Measurements from ENCODE around the gene MDM4.
A peak's percentile ranks its signal among the peaks of the same experiment; 100 is the strongest.

The MDM4 gene

DNA sequence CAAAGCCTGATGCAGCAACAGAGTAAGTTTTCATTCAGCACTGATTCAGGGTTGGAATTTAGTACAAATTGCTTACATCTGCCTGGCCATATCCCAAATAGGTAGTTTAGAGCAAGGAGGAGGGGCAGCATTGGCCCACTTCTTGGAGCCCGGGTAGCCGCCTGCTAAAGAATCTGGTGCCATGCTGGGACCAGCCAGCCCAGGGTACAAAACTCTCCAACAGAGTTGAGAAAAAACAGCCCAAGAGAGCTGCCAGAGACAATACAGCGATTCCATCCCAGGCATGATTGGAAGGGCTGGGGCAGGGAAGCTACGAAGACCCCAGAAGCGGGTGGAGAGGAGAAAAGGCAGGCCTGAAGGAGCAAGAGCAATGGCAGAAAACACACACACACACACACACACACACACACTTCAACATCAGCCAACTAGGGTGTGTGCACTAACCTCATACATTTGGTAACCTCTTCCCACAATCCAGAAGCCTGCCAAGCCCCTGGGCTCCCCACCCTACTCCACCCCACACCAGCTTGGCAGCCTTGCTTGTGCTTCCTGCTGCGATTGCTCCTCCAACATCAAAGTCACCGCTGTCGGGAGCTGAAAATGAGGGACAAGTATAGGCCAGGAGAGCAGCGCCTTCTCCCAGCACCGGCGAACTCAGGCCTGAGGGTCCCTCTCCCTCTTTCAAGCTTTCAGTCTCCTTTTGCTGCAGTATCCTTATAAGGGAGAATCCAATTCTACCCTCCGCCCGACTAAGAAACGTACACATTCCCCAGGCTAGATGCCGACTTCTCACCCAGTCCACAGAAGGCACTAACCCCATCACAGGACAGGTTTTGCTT lies 22.8 kb upstream of the MDM4 start:
- ATAC-seq: no peak

DNA sequence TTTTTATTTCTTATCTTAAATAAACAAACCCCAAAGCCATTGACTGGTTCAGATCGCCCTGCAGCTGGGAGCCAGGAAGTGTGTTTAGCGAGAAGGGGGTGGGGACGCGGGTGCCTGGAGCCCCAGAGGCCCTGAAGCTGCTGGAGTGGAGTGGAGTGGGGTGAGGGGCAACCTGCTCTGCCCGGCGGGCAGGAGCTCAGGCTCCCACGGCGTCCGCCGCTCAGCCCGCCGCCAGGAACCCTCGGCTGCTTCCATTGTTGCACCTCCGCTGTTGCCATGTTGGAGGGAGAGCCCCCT lies 22.3 kb upstream of the MDM4 start:
- ATAC-seq: peak; percentile 45
- peak; percentile 59 for DNase-seq

More for the DNA sequence above, 22.8 kb upstream of the MDM4 start:
- DNase-seq: no peak

DNA sequence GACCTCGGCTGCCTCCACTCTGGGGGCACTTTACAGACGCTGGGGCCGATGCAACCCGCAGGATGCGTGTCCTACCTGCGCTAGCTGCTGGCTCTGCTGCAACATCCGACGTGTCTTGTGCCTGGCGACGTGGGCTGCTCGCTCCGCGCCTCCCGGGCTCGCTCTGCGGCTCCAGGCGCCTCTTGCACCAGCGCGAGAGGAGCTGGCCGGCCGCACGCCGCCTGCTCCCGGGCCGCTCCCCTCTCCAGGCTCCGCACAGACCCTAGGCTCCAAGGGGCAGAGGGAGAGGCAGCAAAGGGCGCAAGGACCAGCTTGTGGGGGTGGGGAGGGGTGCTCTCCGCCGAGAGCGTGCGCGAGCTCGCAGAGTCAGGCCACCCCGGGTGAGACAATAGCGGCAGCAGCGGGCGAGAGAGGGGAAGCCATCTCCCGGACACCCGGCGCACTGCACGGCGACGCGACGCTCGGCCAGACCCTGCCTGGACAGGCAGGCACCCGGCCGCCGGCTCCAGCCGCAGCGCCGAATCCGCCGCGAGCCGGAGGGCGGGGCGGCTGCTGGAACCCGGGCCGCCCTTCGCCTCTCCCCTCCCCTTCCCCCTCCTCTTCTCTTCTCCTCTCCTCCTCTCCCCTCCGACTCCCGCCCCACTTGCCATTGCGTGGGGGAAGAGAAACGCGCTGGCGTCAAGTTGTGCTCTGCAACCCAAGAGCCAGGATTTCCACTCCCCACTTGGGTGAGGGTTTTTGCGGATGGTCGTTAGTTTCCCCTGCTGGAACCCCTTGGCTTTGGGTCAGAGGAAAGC lies 21.7 kb upstream of the MDM4 start, which contains the start of gene PIK3C2B:
Gene PIK3C2B, minus strand, starts transcription at position 525 of the 797 bp plus-strand sequence. CDS start 25,003 bp downstream, outside the sequence.
- peak; percentile 79 for DNase-seq
- ATAC-seq: peak; percentile 83

DNA sequence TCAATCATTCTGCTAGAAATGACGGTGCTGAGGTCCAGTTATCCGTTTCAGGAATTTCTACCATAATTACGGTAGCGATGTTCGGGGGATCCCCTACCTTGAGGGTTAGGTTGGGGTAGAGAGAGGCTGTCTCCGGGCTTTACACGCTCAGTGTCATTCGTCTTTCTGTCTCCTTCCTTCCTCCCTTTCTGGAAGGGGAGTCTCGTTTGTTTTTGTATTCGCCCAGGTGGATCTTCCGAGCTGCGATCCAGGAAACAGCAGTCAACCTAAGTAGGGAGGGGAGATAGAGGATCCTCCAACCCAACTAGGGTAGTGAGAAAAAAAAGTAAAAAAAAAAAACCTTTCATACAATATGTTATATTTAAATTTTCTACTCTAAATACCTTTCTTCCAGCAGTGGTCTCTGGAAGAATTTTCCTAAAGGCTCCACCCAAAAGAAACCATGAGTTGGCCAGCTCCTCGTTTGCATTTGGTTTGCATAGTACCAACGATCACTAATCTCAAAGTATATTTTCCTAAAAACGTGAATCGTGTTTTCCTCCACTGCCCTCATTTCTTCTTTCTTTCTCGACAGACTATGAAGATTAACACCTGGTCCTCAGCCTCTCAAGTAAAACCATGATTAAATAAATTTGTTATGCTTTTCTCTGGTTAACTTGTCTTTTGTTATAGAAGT lies 21.0 kb upstream of the MDM4 start:
- ATAC-seq: peak; percentile 53
- DNase-seq: no peak

DNA sequence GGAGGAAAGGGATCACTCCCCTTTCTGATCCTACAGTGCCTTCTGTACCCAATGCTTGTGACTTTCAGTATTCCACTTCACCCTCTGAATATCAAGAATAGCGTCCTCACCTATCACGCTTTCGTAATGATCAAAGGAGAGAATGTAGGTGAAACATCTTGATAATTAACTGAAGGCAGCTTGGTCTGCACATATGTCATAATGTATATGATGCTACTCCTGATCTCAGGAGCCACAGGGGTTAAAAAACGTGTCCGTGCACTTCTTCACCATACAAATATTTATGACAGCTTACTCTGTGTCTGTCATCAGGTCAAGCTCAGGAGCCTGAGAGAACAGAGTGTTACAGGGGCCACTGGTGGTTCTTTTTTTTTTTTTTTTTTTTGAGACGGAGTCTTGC lies 20.4 kb upstream of the MDM4 start:
- DNase-seq: no peak
- no peak for ATAC-seq

DNA sequence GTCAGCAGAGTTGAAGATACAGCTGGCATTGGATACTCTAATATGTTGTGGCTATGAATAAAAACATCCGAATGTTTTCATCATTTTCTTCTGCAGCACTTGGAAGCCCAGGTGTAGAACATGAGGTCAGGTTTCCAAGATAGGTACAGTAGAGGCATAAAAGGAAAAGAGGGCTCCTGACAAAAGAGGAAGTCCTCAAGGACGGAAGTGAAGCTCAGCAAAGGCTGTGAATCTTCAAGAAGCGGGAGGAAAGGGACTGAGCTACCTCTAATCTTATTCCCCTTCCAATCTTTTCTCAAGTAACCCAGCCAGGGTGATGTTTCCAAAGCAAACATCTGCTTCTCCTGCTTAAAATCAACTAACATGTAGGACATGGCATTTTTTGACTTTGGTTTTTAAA lies 17.2 kb upstream of the MDM4 start:
- no peak for ATAC-seq
- DNase-seq: no peak

DNA sequence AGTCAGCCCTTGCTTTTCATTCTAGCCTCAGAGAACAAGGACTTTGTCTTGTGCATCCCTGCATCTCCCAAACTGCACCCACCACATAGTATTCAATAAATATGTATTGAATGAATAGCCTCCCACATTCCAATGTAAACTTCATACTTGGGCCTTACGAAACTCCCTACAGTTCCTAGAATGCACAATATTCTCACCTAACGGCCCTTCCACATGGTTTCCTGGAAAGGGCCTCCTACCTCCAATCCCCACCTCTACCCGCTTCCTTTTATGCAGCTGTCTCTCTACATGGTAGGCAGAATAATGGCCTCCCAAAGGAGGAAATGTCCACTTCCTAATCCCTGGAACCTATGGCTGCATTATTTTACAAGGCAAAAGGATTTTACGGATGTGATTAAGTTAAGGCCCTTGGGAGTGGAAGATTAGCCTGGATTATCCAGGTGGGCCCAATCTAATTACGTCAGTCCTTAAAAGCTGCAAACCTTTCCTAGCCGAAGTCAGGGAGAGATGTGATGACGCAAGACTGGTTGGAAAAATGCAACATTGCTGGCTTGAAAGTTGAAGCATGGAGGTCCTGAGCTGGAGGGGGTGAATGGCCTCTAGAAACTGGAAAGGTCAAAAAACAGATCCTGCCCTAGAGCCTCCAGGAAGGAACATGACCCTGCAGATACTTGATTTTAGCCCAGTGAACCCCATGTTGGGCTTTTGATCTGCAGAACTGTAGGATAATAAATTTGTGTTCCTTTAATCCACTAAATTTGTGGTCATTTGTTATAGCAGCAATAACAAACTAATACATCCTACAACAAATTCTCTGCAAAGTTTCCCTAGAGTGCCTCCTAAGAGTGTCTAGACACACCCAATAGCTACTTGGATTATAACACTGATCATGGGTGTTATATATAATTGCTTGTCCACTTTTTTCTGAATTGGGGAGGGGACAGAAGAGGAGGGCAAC lies 16.4 kb upstream of the MDM4 start:
- ATAC-seq (no peak), DNase-seq (no peak)

DNA sequence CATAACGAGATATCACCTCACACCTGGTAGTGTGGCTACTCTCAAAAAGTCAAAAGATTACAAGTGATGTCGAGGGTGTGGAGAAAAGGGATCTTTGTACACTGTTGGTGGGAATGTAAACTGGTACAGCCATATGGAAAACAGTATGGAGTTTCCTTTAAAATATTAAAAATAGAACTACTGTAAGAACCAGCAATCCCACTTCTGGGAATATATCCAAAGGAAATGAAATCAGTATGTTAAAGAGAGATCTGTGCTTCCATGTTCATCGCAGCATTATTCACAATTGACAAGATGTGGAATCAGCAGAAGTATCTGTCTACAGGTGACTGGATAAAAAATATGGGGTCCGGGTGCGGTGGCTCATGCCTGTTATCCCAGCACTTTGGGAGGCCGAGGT lies 14.0 kb upstream of the MDM4 start:
- no peak for ATAC-seq

DNA sequence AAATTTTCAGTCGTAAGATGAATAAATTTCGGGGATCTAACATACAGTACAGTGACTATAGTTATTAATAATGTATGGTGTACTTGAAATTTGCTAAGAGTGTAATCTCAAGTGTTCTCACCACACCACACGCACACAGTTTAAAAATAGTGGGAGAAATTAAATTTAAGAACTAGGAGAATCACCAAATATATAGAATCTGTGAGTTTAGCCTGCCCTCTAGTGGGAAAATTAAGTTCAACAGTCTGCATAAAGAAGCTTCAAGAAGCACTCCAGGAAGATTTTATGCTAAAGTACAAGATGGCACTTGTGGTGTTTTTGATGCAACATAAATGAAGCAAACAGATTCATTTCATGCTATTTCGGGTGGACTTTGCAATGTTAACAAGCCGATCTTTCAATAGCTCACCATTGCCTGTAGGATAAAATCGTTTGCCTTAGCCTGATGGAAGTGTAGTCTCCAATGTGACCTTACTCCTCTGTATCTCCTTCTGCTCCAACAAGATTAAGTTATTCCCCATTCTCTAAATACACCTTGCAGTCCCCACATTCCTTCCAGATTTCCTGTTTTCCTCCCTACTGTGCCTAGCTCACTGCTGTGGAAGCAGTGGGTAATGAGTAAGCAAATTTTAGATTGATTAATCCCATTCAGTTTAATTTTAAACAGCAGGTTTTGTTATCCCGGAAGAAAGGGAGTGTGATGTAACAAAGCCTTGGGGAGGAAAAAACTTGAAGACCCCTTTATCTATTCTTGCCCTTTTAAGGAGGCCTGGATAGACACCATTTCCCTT lies 12.9 kb upstream of the MDM4 start:
- no peak for ATAC-seq
- no peak for DNase-seq

More for the DNA sequence above, 14.0 kb upstream of the MDM4 start:
- no peak for DNase-seq

DNA sequence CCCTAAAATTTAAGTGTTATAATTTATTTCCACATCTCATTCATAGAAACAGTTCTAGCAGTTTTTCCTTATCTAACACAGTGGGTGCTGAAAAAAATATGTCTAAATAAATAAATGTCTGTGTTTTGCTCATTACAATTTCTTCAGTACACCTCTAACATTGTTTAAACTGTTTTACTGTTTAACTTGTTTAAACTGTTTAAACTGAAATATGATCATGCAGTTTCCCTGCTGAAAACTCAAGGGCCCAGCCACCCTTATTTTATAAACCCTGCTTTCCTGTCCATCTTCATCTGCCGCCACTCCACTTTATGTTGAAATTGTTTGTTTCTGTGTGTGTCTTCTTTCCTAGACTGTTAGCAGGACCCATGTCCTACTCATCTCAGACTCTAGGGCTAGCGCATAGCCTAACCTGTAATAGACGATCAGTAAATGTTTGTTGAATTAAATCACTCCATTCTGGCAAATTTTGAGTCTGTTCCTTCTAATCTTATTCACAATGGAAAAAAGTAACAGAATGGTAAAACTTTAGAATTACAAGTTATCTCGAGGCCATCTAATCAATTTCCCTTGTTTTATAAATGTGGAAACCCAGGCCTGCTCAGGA lies 12.2 kb upstream of the MDM4 start:
- ATAC-seq (no peak), DNase-seq (no peak)

DNA sequence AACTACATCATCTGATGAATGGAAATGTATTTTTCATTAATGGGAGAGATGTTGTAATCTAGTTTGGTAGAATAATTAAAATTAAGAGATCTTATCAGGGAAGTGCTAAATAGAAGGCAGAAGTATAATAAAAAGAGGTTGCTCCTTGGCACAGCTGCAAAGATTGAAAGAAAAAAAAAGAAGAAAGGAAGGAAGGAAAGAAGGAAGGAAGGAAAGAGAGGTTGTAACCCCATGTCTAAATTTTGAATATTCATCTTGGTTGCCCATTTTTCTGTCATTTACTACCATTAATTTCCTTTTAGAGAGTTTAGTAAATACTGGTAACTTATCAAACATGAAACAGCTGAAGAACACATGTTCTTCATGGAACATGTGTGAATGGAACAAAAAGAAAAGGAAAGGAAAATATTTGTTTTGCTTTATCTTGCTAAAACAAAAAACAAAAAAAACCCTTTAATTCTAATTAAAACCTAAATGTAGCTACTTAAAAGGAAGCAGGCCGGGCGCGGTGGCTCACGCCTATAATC lies 10.5 kb upstream of the MDM4 start:
- ATAC-seq (no peak), DNase-seq (no peak)

DNA sequence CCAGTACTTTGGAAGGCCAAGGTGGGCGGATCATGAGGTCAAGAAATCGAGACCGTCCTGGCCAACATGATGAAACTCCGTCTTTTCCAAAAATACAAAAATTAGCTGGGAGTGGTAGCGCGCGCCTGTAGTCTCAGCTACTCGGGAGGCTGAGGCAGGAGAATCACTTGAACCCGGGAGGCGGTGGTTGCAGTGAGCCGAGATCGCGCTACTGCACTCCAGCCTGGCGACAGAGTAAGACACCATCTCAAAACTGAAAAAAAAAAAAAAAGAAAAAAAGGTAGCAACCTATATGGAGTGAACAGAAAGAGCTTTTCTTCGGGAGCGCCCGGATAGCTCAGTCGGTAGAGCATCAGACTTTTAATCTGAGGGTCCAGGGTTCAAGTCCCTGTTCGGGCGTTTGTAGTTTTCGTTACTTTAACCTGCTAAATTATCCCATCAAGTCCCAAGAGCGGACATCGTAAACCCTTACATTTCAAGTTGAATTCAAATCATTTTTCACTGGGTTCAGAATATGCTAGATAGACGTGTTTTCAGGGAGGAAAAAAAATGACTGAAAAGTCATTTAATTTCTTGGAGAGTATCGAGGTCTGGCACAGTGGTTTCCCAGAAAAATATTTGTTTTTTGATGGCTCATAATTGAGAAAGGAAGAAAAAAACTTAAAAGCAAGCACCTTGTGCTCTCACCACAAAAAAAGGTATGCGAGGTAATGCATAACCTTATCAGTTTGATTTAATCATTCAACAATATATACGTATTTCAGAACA lies 9.8 kb upstream of the MDM4 start:
- peak; percentile 78 for DNase-seq
- ATAC-seq: peak; percentile 92

DNA sequence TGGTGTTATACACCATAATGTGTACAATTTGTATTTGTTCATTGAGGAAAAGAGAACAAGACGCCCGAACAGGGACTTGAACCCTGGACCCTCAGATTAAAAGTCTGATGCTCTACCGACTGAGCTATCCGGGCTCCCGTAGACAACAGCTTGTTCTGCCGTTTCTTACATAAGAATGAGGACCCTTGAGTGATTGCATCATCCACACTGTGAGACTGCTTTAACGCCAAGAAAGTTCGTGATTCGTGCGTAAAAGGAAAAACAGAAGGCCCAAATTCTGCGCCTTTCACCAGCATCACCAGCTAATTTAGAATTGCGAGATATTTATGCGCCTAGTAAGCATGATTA lies 9.3 kb upstream of the MDM4 start:
- ATAC-seq (peak; percentile 87), DNase-seq (peak; percentile 85)

DNA sequence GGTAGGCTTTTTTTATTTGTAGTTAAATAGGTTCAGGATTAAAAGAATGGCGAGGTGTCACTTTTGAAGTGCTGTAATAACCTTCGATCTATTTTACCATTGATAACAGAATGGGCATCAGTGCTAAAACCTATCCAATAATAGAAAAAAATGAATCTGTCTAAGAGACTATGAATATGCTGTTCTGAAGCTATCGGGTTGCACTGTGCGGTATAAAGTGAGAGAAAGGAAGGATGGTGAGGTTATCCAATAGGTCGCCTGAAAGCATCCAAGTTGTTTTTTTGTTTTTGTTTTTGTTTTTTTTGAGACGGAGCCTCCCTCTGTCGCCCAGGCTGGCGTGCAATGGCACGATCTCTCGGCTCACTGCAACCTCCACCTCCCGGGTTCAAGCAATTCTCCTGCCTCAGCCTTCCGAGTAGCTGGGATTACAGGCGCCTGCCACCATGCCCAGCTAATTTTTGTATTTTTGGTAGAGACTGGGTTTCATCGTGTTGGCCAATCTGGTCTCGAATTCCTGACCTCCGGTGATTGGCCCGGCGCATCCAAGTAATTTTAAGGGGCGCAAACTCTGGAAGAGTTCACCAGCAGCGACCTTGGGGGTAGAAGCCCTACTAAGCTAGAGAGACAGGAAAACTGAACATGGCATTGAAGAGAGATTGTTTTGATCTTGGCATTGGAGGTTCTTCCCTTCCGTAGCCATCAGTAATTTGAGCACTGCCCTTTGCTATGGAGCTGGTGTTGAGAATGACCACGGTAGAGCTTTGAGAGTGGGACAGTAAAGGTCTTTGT lies 8.7 kb upstream of the MDM4 start:
- DNase-seq (peak; percentile 46), ATAC-seq (no peak)

DNA sequence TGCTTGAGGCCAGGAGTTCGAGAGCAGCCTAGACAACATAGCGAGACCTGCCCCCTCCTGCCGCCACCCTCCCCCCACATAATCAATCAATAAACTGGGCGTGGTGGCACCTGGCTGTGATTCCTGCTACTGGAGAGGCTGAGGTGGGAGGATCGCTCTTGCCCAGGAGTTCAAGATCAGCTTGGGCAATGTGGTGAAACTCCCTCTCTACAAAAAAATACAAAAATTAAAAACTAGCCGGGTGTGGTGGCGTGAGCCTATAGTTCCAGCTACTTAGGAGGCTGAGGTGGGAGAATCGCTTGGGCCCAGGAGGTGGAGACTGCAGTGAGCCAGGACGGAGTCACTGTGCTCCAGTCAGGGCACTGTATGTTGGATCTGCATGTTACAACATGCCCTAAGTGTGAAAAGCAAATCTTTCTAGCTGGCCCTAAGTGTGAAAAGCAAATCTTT lies 7.0 kb upstream of the MDM4 start:
- DNase-seq (no peak), ATAC-seq (no peak)

DNA sequence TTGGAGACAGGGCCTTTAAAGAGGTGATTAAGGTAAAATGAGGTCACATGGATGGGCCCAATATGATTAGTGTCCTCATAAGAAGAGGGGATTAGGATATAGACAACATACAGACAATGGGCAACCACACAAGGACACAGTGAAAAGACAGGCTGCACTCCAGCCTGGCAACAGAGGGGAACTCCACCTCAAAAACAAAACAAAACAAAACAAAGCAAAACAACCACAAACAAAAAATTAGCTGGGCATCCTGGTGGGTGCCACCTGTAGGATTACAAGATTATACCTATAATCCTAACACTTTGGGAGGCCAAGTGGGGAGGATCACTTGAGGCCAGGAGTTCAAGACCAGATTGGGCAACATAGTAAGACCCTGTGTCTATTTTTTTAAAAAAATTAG lies 4.8 kb upstream of the MDM4 start:
- no peak for DNase-seq
- ATAC-seq: no peak

DNA sequence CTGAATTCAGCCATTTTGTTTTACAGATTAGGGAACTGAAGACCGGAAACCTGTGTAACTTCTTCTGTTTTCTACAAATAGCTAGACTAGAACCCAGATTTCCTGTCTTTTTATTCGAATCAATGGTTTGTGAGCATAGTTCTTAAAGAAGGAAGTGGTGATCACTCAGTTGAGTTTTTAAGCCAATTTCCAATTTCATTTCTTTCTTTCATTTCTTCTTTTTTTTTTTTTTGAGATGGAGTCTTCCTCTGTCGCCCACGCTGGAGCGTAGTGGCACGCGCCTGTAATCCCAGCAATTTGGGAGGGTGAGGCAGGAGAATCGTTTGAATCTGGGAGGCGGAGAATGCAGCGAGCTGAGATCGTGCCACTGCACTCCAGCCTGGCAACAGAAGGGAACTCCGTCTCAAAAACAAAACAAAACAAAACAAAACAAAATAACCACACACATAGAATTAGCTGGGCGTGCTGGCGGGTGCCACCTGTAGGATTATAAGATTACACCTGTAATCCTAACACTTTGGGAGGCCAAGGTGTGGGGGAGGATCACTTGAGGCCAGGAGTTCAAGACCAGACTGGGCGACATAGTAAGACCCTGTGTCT lies 3.0 kb upstream of the MDM4 start:
- DNase-seq (peak; percentile 51), ATAC-seq (no peak)

DNA sequence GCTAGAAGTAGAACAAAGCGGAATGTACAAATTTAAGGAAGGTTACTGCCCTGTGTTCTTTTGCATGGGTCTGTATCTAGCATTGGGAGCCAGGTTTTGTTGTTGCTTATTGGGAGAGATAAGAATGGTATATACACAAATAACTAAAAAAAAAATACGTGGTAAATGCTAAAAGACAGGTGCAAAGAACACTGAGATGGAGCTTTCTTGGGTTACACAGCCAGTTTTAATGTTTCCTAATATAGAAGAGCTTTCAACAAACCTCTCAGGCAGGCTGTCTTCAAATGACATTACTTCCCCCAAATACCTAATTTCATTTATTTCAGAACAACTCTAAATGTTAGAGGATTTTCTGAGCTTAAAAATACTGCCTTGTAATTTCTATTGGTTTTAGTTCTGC lies 1.4 kb upstream of the MDM4 start:
- no peak for ATAC-seq

More for the DNA sequence above, 1.4 kb upstream of the MDM4 start:
- no peak for DNase-seq
